GM19467 (cell line): ENCODE data around the gene PRDM16.

Experiments used
- ATAC-seq: cut with Tn5 transposase; IDR thresholded peaks from one replicate; pipeline ENCODE4 v1.9.1; 2021; ENCODE audit warnings: mild to moderate bottlenecking, moderate library complexity; ENCODE audit not compliant: unreplicated experiment

PRDM16 gene

GRCh38 chr1:3290915-3291314 lies 221.9 kb downstream of the PRDM16 start:
- ATAC-seq = no peak

GRCh38 chr1:3292051-3292722 lies 223.2 kb downstream of the PRDM16 start:
- ATAC-seq = no peak

- no peak for ATAC-seq
These were observed 224.0 kb downstream of the PRDM16 start for GRCh38 chr1:3292868-3293562.

GRCh38 chr1:3293563-3294080 lies 224.6 kb downstream of the PRDM16 start:
- ATAC-seq = no peak

GRCh38 chr1:3294450-3294849 lies 225.4 kb downstream of the PRDM16 start:
- ATAC-seq = no peak

- ATAC-seq = no peak
These were observed 226.8 kb downstream of the PRDM16 start for GRCh38 chr1:3295846-3296245.

- ATAC-seq = no peak
These were observed 227.3 kb downstream of the PRDM16 start for GRCh38 chr1:3296326-3296725.

GRCh38 chr1:3296826-3297225 lies 227.8 kb downstream of the PRDM16 start:
- ATAC-seq = no peak

GRCh38 chr1:3297756-3298155 lies 228.8 kb downstream of the PRDM16 start:
- no peak for ATAC-seq

- no peak for ATAC-seq
These were observed 229.2 kb downstream of the PRDM16 start for GRCh38 chr1:3298197-3298596.

- ATAC-seq = no peak
These were observed 235.2 kb downstream of the PRDM16 start for GRCh38 chr1:3304246-3304645.

GRCh38 chr1:3304692-3305091 lies 235.7 kb downstream of the PRDM16 start:
- ATAC-seq = no peak

- ATAC-seq = no peak
These were observed 236.2 kb downstream of the PRDM16 start for GRCh38 chr1:3305156-3305555.

- ATAC-seq = no peak
These were observed 237.7 kb downstream of the PRDM16 start for GRCh38 chr1:3306583-3307291.

GRCh38 chr1:3307359-3307758 lies 238.4 kb downstream of the PRDM16 start:
- no peak for ATAC-seq

- ATAC-seq = no peak
These were observed 239.1 kb downstream of the PRDM16 start for GRCh38 chr1:3308053-3308452.

GRCh38 chr1:3310718-3311400 lies 241.9 kb downstream of the PRDM16 start:
- ATAC-seq = no peak

- ATAC-seq = no peak
These were observed 242.7 kb downstream of the PRDM16 start for GRCh38 chr1:3311711-3312110.

- ATAC-seq = no peak
These were observed 243.4 kb downstream of the PRDM16 start for GRCh38 chr1:3312310-3312897.

- no peak for ATAC-seq
These were observed 244.0 kb downstream of the PRDM16 start for GRCh38 chr1:3312898-3313575.
